Measurements from ENCODE around the gene ANXA8.
"Not testable (repeated sequence)": the region's sequence is repeated elsewhere in the genome, so short reads cannot be mapped to it uniquely, and the experiment has no call there.

ANXA8 gene, protein sequence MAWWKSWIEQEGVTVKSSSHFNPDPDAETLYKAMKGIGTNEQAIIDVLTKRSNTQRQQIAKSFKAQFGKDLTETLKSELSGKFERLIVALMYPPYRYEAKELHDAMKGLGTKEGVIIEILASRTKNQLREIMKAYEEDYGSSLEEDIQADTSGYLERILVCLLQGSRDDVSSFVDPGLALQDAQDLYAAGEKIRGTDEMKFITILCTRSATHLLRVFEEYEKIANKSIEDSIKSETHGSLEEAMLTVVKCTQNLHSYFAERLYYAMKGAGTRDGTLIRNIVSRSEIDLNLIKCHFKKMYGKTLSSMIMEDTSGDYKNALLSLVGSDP

DNA sequence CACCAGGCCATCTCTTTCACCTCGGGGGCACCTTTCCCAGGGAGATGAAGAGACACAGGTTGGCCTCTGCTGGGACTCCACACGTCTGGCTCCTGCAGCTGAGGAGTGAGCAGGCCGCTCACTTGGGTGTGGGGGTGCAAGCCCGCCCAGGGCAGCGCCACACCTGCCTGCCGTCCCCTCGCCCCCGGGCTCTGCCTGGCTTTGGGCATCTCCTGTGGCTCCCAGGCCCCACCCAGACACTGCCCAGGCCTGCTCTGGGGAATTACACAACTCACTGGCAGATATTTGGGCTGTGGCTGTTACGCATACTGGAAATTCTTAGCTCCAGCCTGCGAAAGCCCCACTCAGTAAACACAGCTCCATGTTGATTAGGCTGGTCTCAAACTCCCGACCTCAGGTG, at the start of gene ANXA8:
TSS of gene ANXA8 (minus strand) at position 193 of the 400 bp plus-strand sequence. CDS start at position 11, 182 bp downstream.
- not testable (repeated sequence) for DNase-seq

DNA sequence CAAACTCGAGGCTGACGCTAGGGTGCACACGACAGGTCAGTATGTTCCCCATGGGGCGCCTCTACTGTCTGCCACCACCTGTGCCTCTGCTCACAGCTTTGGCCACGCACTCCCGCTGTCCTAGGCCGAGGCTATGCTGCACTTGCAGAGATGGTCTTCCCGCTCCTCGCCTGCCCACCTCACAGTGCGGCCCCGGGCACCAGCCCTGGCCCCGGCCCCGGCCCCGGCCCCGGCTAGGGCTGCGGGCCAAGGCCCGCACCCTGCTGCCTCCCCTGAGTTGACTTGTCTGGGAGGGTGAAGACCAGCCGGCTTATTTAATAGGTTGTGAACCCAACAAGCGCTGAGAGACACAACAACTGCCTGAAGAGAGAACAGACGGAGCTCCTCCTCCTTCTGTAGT, 39.6 kb upstream of the ANXA8 start, which contains the start of gene AGAP9:
TSS of gene AGAP9 (minus strand) at position 164 of the 400 bp plus-strand sequence. CDS start at position 52, 112 bp downstream.
- DNase-seq = not testable (repeated sequence)

DNA sequence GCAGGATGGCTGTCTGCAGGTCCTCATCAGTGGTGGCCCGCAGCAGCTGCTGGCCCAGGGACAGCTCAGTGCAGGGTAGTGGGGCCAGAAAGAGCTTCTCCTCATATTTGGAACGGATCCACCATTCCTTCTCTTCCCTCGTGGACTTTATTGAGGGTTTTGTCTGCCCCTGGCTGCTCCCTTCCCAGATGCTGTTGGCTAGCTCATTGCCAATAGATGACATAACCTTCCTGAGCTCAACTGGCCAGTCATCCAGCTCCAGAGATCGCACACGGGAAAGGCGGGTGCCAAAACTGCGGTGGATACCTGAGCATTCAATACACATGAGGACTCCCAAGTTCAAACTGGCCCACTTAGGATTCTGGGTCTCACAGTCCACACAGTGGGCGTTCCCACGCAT, 18.4 kb upstream of the ANXA8 start:
- peak; percentile 8 for DNase-seq

DNA sequence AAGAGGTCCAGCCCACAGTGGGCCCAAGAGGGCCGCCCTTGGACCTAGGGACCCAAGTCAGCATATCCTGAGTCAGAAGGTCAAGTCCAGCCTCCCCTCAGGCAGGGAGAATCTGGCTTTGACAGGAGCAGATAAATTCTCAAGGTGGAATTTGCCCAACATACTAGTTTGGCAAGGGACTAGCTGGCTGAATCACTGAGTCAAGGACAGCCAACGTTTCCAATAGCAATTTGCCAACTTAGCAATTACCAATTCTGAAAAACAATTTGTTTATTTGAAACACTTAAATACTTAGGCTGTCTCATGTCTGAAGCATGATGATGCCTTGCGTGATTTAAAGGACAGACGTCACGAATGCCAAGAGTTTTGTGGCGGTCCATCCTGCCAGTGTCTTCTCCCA, 10.3 kb upstream of the ANXA8 start:
- not testable (repeated sequence) for DNase-seq

DNA sequence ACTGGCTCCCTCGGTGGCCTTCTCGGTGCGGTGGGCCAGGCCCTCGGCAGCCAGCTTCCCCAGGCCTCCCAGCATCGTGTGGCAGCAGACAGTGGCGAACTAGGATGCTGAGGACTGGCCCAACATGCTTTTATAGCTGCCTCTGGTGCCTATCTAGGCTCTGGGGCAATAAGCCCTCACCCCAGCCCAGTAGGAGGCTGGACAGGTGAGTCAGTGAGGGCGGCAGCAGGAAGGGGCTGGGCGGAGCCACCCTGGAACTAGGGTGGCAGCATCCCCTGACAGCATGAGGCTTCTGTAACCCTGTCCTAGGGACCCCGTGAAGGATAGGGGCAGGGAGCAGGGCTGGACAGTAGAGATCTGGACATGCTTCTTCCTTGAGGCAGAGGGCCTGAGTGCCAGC, 7.7 kb upstream of the ANXA8 start, which contains the start of gene FAM25G:
TSS of gene FAM25G (minus strand) at position 101 of the 400 bp plus-strand sequence. CDS start at position 75, 26 bp downstream.
- not testable (repeated sequence) for DNase-seq

DNA sequence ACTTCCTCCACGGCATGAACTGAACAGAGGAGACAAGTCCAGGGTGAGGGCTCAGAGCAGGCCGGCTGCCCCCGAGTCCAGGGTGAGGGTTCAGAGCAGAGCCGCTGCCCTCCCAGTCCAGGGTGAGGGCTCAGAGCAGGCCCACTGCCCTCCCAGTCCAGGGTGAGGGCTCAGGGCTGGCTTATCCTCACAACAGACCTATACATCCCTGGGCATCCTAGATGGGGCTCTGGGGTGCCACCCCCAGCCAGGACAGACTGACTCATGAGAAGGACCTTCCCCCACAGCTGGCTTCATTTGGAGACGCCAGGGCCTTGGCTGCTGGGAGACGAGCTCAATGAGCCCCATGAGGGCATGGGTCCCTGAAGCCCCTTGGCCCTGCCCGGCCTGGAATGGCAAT, 5.7 kb upstream of the ANXA8 start:
- not testable (repeated sequence) for DNase-seq

DNA sequence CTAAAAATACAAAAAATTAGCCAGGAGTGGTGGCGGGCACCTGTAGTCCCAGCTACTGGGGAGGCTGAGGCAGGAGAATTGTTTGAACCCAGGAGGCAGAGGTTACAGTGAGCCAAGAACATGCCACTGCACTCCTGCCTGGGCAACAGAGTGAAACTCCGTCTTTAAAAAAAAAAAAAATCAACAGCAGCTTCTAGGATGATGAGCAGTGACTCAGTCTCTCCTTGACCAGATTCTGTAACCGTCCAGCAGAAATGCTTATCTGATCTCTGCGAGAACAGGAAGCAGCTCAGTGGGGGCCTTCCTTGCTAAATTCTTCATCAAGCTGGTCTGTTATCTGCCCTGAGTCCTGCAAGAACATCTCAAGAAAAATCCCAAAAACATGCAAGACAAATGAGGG, 2.0 kb upstream of the ANXA8 start:
- peak; percentile 64 for DNase-seq

DNA sequence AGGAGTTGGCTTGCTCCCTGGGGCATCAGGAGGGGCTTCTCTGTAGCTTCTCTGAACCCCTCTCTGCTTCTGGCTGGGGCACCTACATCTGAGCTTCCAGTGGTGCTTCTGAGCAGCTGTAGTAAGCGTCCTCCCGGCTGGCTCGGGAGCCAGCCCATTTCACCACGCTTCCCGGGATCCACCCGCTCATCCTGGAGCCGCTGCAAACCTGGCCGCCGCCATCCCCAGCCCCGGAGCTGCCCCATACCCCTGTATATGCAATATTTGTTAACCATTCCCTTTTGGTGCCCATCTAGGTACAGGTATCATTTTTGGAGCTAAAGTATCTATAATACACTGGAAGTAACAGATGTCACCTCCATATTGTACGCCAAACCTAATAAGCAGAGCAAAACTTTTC, 871 bp upstream of the ANXA8 start:
- not testable (repeated sequence) for DNase-seq

DNA sequence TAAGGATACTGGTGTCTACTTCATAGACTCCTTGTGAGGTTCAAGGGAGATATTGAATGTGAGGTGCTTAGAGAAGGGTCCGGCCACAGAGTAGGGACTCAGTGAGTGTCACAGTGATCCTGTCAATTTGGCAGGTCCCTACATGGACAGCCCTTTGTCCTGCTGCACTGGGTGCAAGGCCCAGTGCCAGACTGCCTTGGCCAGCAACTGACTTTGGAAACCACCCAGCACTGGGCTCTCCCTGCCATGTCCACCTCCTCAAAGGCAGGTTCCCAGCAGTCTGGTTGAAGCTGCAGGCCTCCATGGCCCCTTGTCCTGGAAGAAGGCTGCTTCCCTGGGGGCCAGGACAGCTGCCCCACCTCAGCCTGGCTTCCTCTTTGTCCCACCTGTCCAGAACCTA, 1.5 kb downstream of the ANXA8 start:
- DNase-seq = not testable (repeated sequence)

DNA sequence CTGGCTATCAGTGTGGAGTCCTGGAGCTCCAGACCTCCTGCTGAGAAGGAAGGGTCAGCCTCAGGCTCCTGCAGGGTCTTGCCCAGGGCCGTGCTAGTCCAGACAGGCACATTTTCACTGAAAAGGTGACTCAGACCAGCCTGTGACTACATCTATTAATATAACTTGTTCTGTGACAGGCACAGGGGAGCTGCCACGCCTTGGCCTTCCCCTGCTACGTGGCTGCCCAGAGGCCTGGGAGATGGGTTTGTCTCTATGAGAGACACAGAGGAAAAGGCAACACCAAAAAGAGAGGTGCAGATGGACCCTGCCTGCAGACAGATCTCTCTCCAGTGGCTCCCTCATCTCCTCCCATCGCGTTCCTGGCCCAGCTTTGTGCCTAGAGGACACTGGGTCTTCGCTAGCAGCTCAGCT, 2.1 kb downstream of the ANXA8 start:
- DNase-seq = not testable (repeated sequence)

DNA sequence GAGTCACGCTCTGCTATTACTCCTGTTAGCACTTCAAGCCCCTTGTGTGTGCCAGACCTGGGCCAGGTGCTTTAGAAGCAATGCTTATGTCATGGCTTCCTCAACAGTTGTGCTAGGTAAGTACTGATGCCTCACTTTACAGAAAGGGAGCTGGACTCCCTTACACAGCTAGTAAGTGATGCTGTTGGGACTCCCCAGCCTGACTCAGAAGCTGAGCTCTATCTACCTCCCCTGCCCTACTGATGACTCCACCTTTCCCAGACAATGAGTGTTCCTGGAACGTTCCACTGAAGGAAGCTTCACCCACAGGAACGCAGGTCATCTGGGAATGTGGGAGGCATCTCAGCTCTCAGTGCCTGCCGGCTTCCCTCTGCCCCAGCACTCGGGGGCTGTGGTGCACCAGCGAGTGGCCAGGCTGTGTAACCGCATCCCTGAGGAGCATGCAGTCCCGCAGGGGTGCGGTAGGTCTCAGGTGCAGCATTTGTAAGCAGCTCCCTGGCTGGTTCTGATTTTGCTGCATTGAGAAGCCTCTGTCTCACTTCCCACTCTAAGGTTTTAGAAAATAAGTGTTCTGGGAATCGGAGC, 2.6 kb downstream of the ANXA8 start:
- DNase-seq = peak; percentile 73

DNA sequence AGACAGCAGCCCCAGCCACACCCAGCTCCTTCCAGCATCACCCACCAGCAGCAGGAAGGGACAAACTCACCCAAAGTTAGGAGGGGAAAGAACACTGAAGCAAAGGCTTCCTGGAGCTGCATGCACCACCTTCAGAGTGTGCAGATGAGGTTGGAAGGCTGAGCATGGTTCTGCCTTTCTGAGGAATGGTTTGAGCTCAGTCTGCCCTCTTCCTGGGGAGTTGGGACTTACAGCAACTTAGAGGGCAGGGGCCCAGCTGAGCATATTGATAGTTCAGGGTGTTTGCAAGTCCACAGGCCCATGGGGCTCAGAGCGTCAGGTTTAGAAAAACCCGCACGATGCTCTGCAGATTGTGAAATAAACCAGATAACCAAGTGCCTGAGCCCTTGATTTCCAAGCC, 3.8 kb downstream of the ANXA8 start:
- DNase-seq = not testable (repeated sequence)

DNA sequence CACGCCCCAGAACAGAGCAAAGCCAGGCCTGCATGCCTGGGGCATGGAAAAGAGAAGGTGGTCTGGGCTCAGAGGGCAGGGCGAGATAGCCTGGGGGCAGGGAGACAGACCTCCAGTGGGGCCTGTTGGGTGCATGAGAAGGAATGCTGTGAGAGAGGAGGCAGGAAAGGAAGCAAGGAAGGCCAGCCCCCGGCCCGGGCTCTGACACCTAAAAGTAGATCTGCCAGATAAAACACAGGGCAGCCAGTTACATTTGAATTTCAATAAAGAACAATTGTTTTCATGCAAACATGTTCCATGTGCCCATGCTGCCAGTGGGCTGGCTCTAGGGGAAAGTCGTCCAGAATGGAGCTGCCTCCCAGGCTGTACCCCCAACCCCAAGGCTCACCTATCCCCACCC, 5.8 kb downstream of the ANXA8 start:
- DNase-seq = not testable (repeated sequence)

DNA sequence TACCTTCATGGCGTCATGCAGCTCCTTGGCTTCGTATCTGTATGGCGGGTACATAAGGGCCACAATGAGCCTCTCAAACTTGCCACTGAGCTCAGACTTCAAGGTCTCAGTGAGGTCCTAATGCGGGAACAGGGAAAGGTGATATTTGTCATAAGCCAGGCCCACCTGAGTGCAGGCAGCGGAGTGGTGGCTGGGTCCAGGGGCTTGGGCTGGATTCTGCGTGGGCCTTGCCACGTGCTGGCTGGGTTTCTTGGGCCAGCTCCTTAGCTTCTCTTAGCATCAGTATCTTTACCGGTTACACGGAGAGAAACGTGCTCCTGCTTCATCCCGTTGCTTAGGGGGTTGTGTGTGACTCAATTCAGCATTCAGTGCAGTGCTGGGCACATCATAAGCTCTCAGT, 6.8 kb downstream of the ANXA8 start:
- DNase-seq = not testable (repeated sequence)

DNA sequence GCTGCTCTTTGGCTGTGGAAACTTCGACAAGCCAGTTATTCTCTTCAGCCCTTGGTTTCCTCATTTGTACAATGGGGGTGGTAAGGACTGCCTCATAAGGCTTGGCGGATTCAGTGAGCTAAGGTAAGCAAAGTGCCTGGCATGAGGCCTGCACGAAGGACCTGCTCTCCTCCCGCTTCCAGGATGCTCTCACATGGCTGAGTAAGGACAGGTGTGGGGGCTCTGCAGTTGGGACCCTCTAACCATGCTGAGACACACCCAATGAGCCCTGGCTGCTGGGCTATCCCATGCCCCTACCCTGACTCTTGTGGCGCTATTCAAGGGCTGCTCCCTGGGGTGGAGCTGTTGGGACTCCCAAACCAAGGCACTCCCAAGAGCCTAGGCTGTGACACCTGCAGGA, 8.8 kb downstream of the ANXA8 start:
- not testable (repeated sequence) for DNase-seq

DNA sequence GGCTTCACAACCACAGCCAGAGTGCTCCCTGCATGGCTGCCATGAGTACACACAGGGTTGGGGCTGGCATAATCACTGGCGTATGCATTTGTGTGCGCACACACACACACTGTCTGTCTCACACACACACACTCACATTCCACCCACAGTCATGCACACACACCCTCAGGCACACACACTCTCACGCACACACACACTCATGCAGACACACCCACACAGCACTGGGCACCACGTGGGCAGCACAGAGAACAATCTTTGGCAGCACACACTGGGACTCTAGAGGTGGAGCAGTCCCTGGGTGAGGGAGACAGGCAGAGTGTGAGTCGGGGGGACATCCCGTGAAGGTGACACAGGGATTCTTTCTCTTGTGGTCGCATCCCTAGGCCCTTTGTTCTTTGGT, 10.4 kb downstream of the ANXA8 start:
- DNase-seq = not testable (repeated sequence)

DNA sequence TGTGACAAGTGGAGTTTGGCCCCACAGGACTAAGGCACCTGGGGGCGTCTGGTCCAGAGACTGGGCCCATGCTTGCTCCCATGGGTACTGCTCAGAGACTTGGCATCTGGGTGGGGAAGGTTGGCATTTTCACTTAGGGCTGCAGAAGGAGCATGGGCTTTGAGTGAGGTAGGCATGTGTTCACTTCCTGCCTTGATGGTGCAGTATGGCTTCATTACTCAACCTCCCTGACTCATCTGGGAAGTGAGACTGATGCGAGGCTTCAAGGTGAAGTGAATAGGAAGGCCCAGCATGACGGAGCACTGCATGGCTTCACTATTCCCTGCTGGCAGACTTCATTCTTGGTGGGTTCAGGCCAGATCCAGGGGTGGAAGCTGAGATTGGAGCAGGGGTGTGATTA, 11.3 kb downstream of the ANXA8 start:
- DNase-seq = not testable (repeated sequence)

DNA sequence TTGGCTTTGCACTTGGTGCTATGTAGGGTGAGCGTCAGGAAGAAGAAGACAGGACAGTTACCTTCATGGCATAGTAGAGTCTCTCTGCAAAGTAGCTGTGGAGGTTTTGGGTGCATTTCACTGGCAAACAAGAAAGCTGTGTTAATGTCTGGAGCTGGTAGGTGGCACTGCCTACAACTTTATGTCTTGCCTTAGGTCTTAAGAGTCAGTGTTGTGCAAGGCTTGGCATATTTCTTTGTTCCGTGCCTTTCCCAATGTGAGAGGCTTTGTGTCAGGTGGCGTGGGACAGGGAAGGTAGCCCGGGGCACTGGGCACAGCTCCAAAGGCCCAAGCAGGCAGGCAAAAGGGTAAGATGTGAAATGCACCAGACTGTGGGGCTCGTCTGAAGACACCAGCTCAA, 11.8 kb downstream of the ANXA8 start:
- DNase-seq = not testable (repeated sequence)

DNA sequence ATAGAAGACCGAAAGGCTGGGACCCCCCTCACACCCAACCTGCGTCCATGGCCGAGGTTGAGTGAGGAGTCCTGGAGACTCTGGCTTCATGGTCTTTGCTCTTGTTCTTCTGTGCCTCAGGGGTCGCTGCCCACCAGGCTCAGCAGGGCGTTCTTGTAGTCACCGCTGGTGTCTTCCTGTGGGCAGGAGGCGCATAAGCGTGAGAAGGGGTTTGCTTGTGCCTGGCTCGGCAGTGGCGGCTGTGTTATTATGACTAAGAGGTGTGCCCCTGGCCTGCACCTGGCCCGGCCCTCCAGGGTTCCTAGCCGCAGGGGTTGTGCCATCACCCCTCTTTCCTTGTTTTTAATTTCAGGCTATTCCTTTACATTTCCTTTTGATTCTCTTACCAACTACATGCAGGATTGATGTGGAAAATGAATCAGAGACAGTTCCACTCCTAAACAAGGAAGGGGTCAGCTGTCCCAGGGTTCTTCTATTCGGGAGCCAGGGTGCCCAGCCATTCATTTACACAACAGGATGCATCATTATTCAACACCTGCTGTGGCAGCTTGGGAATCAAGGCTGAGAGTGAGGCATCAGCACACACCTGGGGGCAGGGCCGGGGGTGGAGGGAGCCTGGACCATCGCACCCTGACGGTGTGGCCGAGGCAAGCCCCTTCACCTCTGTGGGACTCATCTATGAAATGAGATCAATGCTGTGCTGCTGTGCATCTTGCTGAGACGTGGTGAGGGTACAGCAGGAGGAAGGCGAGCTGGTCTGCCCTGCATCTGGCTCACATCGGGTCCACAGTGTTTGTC, 15.0 kb downstream of the ANXA8 start:
- DNase-seq = not testable (repeated sequence)

DNA sequence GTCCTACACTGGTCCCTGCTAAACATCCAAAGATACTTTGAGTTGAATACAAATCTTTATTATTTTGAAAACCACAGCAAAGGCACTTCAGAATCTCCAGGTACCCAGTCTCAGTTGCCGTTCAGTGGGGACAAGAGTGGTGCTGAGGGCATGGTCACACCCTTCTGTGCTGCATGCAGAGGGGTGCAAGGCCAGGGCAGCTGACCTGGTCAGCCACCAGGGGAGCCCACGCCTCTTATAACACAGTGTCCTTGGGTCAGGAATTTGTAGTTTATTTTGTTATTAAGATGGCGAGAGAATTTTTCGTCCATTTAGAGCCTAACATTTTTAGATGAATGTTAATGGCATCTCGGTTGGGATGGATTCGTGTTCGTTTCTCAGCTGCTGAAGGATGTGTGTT, 16.0 kb downstream of the ANXA8 start:
- DNase-seq = not testable (repeated sequence)

DNA sequence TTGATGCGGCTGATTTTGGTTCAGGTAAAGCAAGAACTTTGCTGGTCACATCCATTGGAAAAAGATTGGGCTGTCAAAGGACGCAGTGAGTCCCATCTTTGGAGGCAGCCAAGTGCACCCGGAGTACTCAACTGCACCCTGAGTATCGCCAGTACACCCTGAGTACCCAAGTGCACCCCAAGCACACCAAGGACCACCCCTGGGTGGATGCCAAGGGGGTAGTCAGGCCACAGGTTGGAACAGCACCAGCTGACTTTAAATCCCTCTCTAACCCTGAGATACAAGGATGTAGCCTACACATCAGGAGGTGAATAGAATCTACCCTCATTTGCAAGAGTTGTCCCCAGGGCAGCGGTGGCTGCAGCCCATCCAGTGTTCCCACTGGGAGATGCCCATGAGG, 16.5 kb downstream of the ANXA8 start:
- DNase-seq = not testable (repeated sequence)

DNA sequence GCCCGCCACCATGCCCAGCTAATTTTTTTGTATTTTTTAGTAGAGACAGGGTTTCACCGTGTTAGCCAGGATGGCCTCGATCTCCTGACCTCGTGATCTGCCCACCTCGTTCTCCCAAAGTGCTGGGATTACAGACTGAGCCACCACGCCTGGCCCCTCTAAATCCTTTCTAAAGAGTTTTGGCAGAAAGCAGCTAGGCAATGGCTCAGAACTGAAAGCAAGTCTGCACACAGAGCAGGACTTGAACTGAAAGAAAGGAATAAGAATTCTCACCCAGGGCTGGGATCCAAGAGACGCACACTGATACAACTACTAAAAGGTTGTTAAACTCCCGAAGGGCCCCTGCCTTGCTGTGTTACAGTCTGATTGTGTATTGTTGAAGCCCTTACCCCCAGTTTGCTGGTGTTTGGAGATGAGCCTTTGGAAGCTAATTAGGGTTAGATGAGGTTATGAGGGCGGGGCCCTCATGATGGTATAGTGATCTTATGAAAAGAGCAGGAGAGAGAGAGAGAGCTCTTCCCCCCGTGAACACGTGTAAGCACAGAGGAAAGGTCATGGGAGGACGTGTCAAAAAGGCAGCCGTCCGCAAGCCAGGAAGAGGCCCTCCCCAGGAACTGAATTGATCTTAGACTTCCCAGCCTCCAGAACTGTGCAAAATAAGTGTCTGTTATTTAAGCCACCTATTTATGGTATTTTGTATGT, 18.5 kb downstream of the ANXA8 start:
- DNase-seq = not testable (repeated sequence)
